GM18858 (cell line): ENCODE measurements around the gene FAM210B.
A peak's percentile ranks its signal among the peaks of the same experiment; 100 is the strongest.
"Not testable (repeated sequence)": the region's sequence is repeated elsewhere in the genome, so short reads cannot be mapped to it uniquely, and the experiment has no call there.

Experiments
- ATAC-seq: cut with Tn5 transposase; IDR thresholded peaks from one replicate; pipeline ENCODE4 v1.9.1; 2021; ENCODE audit not compliant: unreplicated experiment

FAM210B gene

DNA sequence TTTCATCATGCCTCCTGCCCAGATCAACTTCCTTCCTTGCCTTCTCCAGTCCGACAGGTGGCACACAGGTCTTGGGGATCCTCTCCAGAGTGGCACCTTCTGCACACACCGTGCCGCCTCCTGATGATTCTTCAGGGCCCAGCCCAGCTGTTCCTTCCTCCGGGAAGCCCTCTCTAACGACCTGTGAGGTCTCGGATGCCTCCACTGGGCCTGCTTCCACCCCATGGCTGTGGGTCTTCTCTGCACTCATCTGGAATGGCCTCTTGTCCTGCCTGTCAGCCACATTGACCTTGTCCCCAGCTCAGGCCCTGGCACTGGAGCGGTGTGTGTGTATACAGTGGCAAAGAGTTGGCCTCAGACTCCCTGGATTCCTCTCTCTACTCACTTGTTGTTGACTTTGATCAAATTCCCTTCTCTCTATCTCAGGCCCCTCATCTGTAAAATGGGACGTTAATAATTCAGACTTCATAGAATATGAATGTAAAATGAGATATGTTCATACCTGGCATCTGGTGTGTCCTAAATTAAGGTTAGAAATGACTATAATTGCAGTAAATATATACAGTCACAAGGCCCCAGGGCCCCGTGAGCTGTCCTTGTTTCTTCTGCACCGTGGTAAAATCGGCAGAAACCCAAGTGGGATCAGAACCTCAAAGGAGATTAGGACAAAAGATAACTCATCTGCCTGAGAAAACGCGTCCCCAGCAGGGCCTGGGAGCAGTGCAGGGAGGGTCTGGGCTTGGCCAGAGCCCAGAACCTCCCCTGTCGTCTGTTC, 1.5 kb downstream of the FAM210B start:
- ATAC-seq, result no peak

GRCh38 chr20:56360908-56361205, 2.1 kb downstream of the FAM210B start:
- ATAC-seq, result no peak

GRCh38 chr20:56361900-56362299, 3.1 kb downstream of the FAM210B start:
- no peak for ATAC-seq

- ATAC-seq, result no peak
Observed at GRCh38 chr20:56362833-56363413, 4.1 kb downstream of the FAM210B start.

- no peak for ATAC-seq
Observed at GRCh38 chr20:56363491-56363890, 4.7 kb downstream of the FAM210B start.

GRCh38 chr20:56368351-56369134, 9.8 kb downstream of the FAM210B start:
- ATAC-seq, result no peak

GRCh38 chr20:56369179-56369578, 10.4 kb downstream of the FAM210B start:
- no peak for ATAC-seq

- ATAC-seq, result no peak
Observed at GRCh38 chr20:56371977-56372376, 13.2 kb downstream of the FAM210B start.

DNA sequence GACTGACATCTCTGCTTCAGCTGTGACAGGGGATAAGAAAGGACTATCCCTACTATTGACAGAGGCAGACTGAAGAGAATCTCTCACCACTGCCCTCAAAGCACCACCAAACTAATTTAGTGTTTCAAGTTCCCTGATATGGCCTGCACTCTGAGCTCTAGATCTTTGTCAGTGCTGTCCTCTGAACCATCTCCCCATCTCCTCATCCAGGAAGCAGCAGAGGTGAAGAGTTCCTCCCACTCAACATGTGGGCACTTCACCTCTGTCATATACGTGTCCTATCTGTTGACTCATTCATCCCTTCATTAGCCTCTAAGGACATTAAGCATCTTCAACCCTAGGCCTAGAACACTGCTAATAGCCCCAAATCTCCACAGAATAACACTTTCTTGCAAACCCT, 14.1 kb downstream of the FAM210B start:
- no peak for ATAC-seq

DNA sequence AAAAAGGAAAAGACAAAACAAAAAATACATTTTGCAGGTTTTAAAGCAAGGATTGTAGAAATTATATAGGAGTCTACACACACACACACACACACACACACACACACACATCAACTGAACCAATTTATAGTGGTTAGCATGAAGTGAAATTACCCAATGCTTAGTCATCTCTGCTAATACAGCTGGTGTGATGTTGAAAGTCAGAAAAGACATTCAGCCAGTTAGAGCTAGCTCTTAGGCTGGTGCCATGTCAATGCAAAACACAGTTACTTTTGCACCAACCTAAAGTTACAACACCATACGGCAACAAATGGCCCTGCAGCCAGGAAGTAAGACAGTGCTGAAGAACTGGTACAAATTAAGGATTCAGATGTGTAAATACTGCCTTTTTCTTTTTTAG, 15.2 kb downstream of the FAM210B start:
- ATAC-seq, result peak; percentile 49

GRCh38 chr20:56376331-56376730, 17.6 kb downstream of the FAM210B start:
- ATAC-seq, result no peak

GRCh38 chr20:56378386-56378785, 19.6 kb downstream of the FAM210B start:
- no peak for ATAC-seq

- ATAC-seq, result no peak
Observed at GRCh38 chr20:56380375-56380774, 21.6 kb downstream of the FAM210B start.

GRCh38 chr20:56381501-56381900, 22.7 kb downstream of the FAM210B start:
- no peak for ATAC-seq

DNA sequence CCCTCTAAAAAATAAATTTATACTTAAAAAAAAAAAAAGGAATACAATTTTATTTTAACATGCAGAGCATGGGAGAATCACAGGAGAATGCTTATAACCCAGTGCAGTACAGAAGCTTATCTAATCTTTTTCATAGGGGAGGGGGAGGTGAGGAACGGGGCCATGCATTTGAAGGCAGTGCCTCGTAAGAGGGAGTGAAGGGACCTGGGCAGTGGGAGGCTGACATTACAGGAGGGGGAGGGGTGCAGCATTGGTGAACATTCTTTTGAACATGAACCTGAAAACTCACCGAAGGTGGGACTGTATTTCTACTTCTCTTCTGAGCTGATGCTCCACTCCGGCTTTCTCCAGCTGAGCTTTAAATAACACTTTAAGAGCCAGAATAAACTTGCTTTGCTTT, 23.9 kb downstream of the FAM210B start:
- no peak for ATAC-seq

DNA sequence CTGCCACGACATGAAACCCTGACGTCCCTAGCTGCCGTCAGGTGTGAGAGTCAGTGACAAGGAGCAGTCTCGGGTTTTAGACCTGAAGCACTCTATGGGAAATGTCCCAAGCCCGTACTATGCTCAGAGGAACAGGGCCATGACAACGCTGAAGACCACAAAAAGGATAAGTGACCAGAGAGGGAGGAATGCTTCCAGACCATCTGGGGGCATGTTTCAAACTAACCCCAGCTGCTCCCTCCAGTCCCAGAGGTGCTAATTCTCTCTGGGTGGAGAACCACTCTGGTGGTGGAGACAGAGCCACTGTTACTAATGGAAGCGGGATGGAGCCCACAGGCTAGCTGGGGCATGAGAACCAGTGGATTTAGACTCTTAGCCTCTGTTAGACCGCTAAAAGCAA, 24.6 kb downstream of the FAM210B start:
- ATAC-seq, result no peak

- no peak for ATAC-seq
Observed at GRCh38 chr20:56385130-56385529, 26.4 kb downstream of the FAM210B start.

DNA sequence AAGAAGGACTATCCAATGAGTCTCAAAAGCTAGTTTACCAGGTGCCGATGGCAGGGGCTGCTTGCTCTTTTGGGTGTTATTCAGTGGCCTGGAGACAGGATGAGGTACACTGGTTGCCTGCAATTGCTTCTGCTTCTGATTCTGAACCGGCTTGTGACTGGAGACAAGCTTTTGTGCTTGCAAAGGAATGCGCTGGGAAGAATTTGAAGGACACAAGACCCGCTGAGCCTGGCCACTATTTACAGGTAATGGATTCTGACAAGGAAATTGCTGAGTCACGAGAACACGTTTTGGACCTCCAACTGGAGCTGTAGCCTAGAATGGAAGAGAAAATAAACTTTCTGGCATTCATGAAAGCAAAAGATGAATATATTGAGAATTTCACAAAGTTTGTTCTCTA, 27.4 kb downstream of the FAM210B start:
- ATAC-seq, result no peak

GRCh38 chr20:56388882-56389281, 30.1 kb downstream of the FAM210B start:
- ATAC-seq, result no peak

- no peak for ATAC-seq
Observed at GRCh38 chr20:56389807-56390206, 31.0 kb downstream of the FAM210B start.

DNA sequence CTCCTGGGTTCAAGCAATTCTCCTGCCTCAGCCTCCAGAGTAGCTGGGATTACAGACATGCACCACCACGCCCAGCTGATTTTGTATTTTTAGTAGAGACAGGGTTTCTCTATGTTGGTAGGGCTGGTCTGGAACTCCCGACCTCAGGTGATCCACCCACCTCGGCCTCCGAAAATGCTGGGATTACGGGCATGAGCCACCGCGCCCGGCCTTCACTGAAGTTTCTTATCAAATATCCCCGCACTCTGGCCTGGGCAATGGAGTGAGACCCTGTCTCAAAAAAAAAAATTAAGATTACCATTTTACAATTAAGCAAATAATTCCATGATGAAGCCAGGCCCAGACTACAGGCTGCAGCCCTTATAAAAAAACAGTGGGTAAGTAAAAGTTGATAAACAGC, 31.6 kb downstream of the FAM210B start:
- not testable (repeated sequence) for ATAC-seq

GRCh38 chr20:56391037-56391436, 32.3 kb downstream of the FAM210B start:
- no peak for ATAC-seq
